Measurements from ENCODE around the gene NRSN2.
A peak's percentile ranks its signal among the peaks of the same experiment; 100 is the strongest.
"Not testable (repeated sequence)": the region's sequence is repeated elsewhere in the genome, so short reads cannot be mapped to it uniquely, and the experiment has no call there.

NRSN2 gene

DNA sequence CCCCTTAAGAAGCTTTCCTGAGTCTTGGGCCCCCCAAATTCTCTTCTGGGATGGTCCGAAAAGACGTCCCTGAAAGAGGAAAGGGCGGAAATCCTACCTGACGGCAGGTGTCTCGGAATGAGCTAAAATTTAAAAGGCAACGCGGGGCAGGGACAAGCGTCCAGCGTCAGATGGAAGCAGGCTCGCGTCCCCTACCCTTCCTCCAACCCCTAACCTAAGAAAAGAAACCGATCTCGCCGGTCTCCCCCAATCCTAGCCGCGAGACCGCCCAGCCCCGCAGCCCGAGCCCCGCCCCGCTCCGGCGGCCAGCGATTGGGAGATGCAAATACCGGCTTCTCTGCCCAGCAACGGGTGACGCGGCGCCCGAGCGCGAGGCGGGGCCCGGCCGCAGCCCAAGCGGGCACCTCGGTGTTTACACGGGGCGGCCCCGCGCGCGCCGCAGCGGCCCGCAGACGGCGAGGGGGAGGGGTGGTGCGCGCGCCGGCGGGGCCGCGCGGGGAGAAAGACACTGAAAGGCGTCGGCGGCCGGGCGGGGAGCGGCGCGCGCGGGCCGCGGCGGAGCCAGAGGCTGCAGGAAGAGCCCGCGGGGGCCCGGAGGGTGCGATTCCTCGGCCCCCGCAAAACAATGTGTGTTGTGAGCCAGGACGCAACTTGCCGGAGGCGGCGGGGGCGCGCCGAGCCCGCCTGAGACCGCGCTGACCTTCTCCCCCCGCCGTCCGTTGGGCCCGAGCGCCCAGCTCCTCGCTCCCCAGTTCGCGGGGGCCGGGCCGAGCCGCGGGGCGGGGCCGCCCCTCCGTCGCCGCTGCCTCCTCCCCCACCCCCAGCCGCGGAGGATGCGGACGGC, 21.6 kb upstream of the NRSN2 start, which contains the start of gene SOX12:
SOX12 (plus strand) TSS at position 508 of the 844 bp plus-strand sequence. CDS start 373 bp downstream, outside the sequence.
- DNase-seq = peak; percentile 98

DNA sequence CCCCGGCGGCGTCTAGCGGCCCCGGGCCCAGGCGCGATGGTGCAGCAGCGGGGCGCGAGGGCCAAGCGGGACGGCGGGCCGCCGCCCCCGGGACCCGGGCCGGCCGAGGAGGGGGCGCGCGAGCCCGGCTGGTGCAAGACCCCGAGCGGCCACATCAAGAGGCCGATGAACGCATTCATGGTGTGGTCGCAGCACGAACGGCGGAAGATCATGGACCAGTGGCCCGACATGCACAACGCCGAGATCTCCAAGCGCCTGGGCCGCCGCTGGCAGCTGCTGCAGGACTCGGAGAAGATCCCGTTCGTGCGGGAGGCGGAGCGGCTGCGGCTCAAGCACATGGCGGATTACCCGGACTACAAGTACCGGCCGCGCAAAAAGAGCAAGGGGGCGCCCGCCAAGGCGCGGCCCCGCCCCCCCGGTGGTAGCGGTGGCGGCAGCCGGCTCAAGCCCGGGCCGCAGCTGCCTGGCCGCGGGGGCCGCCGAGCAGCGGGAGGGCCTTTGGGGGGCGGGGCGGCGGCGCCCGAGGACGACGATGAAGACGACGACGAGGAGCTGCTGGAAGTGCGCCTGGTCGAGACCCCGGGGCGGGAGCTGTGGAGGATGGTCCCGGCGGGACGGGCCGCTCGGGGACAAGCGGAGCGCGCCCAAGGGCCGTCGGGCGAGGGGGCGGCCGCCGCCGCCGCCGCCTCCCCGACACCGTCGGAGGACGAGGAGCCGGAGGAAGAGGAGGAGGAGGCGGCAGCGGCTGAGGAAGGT, 20.8 kb upstream of the NRSN2 start:
- peak; percentile 72 to 76 for DNase-seq

GRCh38 chr20:326645-327185, 20.2 kb upstream of the NRSN2 start:
- no peak for DNase-seq

DNA sequence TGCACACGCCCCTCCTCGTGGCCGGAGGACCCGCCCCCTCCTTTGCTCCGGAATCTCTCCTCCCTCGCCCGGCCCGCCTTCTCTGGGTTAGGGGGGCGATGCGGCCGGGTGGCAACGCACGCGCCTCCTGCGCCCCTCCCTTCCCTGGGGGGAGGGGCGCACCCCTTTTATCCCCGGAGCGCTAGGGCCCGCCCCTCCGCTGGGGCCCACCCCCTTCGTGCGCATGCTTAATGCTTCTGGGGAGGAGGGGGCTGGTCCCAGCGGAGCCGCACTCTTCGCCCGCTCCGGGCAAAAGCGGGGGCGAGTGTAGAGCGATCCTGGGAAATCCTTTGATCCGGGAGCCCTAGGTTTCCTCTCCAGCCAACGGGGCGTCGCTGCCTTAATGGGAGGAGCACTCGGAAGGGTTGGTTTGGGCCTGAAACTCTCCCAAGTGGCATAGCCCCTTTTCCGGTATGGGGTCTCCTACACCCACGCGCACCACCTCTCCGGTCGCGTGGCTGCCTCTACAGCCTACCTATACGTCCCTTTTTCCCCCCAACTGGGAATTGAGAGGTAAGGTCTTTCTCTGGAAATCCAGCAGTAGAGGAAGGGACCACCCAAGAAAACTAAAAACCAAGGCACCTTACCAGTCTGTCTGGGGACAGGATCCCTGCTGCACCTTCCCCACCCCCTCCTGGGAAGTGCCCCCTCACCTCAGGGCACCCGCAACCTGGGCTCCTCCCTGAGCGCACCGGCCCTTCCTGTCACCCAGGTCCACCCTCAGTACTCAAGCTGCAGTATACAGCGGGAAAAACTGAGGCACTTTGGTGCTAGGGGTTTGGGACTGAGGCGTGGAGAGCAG, 19.5 kb upstream of the NRSN2 start:
- peak; percentile 87 to 88 for DNase-seq

DNA sequence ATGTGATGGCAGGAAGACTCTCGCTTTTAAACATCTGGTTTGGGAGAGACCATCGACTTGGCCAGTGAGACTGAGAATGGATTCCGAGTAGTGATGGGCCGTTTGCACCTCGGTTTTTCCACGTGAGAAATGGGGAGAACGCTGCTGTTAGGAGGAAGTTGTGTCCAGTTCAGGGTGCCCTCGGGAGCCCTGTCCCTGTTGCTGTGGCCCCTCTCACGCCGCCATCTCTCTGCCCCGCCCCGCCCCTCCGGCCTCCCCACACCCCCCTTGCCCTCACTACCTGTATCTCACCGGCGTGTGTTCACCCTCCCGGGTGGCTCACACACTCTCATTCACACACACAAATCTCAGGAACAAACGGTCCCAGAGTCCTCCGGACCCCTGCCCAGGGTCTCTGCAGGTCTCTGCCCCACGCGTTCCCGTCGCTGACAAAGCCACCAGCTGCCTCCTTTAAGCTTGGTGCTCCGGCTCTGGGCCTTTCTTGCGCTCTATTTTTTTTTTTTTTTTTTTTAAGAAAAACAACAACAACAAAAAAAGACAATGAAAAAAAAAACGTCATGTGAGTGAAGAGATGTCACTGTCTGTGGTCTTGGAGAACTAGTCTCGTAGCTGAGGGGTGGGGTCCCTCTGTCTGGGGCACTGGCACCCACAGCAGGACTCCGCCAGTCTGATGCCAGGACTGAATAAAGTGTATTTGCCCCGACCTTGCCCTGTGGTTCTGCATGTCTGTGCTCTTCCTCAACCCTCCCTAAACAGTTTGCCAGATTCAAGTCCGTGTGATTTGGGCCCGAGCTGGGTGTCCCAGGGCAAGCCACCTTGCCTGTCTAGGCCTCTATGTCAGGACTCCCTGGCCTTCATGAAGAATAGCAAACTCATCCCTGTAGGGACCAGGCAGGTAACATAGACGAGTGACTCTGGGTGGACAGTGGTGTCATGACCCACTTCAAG, 18.6 kb upstream of the NRSN2 start:
- peak; percentile 29 to 31 for DNase-seq

DNA sequence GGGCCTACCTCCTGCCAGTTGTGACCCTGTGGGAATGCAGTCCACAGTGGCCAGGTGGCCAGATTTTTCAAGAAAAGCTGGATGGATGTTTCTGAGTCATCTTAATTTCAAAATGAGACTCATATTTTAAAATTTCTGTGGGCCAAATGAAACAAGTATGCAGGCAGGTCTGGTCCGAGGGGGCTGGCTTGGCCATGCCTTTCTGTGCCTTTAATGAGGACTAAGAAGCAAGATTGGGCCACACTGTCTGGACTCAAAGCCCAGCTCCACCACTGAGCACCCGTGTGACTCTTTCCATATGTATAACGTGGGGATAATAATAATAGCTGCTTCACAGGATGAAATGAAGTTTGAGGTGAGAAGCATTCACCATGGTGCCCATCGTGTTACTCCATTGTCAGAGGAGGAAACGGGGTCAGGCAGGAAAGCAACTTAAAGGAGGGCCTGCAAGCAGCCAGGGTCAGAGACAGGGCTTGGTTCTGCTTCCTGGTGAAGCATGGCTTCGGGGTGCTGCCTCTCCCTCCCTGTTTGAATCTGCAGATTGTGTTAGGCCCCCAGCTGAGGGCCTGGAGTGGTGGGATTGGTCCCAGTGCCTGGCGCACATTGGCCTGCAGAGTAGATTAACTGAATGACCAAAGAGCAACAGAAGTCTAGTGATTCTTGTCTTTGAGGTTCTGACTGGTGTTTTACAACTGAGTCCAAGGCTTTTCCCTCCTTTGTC, 17.8 kb upstream of the NRSN2 start:
- no peak for DNase-seq

GRCh38 chr20:329851-330232, 17.1 kb upstream of the NRSN2 start:
- DNase-seq = no peak

DNA sequence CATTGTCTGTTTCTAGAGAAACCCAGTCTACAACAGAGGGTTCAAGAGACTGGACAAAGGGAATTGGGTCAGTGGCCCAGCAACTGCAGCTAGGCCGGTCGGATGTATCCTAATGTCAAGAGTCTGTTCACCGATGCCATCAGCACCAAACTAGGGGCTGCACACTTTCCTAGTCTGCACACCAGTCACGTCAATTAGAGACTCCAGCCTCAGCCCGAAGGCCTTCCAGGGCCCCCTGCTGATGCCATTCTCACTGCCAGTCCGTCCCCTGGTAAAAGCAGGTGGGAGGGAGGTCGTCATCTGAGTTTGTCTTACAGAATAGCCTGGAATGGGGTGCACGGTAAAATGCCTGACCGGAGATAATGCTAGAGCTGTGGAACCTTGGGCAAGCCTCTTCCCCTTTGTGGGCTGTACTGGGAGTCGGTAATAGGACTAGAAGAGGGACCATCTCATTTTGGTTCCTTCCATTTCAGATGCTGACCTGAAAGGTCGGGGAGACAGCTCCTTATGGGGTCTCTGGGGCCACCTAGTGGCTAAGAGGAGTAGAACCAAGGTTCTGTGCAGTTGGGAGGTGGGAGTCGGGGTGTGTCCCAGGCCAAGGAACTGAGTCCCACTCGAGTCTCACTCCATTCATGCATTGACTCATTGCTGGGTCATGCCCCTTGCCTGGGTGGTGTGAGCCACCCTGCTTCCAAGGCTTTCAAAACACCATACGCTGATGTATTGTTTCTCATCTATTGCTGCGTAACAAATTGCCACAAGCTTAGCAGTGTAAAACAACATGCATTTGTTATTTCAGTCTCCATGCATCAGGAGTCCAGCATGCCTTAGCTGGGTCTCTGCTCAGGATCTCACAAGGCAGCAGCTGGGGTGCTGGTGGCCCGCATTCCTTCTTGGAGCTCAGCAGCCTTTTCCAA, 16.4 kb upstream of the NRSN2 start:
- peak; percentile 67 to 73 for DNase-seq

DNA sequence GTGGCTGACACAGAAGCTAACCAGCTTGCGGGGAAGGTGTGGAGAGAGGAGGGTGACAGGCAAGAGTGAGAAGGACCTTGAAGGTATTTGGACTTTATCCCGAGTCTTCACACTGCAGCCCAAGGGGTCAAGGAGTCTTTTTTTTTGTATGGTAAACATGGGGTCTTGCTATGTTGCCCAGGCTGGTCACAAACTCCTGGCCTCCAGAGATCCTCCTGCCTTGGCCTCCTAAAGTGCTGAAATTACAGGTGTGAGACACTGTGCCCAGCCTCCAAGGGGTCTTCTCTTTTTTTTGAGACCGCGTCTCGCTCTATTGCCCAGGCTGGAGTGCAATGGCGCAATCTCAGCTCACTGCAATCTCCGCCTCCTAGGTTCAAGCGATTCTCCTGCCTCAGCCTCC, 12.3 kb upstream of the NRSN2 start:
- no peak for DNase-seq

DNA sequence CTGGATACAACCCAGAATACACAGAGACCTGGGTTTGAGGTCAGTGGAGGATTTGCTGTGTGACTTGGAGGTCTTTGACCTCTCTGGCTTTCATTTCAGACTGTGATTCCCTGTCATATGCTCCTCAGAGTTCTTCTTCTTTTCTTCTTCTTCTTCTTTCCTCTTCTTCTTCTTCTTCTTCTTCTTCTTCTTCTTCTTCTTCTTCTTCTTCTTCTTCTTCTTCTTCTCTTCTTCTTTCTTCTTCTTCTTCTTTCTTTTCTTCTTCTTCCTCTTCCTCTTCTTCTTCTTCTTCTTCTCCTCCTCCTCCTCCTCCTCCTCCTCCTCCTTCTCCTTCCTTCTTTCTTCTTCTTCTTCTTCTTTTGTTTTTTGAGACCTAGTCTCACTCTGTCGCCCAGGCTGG, 10.9 kb upstream of the NRSN2 start:
- not testable (repeated sequence) for DNase-seq

- peak; percentile 65 to 73 for DNase-seq
These were observed 5.2 kb upstream of the NRSN2 start for GRCh38 chr20:341682-342081.

- DNase-seq = no peak
These were observed 3.8 kb upstream of the NRSN2 start for GRCh38 chr20:343107-343506.

DNA sequence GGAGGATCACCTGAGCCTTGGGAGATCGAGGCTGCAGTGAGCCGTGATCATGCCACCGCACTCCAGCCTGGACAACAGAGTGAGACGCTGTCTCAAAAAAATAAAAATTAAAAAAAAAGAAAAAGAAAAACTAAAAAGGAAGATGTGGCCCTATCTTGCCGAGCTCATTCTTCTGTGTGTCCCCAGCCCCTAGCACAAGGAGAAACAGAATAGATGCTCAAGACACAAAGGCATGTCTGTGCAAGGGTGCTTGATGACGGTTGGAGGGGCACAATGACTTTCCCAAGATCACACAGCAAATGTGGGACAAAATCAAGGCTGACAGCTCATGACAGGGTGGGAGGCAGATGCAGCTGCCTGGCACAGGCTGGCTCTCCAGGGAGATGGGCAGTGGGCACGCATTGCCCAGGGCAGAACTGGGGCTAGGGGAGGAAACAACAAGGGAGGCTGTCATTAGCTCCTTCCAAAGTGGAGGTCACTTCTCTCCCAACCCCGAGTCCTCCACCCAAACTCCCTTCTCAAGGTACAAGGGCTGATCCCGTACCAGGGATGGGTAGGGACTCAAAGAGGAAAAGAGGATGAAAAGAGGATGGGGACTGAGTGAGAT, 775 bp upstream of the NRSN2 start:
- DNase-seq = no peak

- no peak for DNase-seq
These were observed 367 bp downstream of the NRSN2 start for GRCh38 chr20:347317-347639.

DNA sequence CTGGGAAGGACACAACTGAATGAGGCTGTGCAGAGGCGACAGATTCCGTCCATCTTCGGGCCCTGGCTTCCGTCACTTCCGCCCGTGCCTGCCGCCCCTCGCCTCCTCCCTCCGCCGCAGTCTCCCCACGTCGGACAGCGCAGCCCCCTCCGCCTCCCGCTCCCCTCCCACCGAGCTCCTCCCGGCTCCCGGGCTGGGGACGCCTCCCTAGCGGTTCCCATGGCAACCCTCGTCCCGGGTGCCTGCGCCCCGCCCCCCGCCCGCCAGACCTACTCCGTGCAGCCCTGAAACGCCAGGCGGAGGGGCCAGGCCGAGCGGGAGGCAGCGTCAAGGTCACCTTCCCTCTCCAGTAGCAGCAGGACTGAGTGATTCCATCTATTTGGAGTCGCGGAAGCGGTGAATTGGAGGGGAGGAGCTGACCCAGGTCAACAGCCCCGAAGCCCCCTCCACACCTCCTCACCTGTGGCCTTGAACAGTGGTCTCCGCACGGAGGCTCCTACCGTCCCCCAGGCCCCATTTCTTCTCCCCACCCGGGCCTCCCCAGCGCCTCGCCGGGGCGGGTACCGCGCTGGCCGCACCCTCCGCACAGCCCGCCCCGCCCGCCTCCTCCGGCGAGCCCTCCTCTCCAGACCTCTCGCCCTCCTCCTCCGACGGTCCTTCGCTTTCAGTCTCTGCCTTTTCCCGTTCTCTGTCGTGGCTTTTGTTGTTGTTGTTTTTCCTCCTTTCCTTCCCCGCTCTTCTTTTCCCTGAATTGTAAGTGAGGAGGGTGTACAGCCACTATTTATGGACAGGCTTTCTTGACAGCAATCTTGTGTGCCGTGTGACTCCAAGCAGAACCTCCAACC, 951 bp downstream of the NRSN2 start:
- DNase-seq = peak; percentile 76 to 81

DNA sequence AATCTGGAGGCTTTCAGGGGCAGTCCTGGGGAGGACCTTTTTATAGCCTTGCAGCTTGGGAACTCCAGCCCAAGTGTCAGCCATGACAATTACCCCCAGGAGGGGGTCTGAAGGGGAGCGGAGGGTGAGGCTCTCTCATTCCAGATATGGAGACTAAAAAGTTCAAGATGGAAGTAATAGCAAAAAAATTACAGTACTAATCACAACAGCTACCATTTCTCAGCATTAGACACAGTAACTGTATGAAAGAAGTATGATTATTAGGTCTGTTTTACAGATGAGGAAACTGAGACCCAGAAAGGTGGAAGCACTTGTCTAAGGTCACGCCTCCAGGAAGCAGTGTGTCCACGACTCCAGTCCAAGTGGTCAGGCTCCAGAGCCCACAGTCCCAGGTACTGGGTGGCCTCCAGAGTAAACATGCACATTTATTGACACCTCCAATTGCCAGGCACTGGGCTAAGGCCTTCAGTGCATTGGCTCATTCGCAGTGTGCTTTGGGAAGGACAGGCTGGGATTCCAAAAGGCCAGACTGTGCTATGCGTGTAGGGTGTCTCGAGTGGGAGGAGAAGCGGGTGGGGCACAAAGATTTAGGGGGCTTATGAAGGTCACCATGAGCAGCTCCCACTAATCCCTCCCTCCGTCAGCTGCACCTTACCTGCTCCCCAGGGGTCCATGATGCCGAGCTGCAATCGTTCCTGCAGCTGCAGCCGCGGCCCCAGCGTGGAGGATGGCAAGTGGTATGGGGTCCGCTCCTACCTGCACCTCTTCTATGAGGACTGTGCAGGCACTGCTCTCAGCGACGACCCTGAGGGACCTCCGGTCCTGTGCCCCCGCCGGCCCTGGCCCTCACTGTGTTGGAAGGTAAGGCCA, 2.3 kb downstream of the NRSN2 start:
- DNase-seq = no peak

DNA sequence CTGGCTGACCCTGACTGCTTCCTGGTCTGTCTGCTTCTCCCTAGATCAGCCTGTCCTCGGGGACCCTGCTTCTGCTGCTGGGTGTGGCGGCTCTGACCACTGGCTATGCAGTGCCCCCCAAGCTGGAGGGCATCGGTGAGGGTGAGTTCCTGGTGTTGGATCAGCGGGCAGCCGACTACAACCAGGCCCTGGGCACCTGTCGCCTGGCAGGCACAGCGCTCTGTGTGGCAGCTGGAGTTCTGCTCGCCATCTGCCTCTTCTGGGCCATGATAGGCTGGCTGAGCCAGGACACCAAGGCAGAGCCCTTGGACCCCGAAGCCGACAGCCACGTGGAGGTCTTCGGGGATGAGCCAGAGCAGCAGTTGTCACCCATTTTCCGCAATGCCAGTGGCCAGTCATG, 6.3 kb downstream of the NRSN2 start:
- DNase-seq = no peak

Measured in activated T-cell treated with anti-CD3 and anti-CD28 coated beads, Interleukin-2, amount 50 U/mL, for 48 hours (primary cell).